ENCODE results near the gene SST.

- TF ChIP-seq CTCF (IDR thresholded peaks at IDR 0.05; ENCODE audit: low read depth, low read length) (no peak), EZH2phosphoT487 (IDR thresholded peaks at IDR 0.05; ENCODE audit: low read depth) (no peak)
Measured at GRCh38 chr3:187646906-187647660, 23.1 kb downstream of the SST start.
